B cell (primary cell): Measurements from ENCODE around the gene EGFR. TPM values are rescaled to one million over a fixed set of nuclear protein-coding genes. Genes with fewer than 3 reads are reported as not detected.

Experiments used
- ATAC-seq: fragments of 200-7000 bp; cut with Tn5 transposase; one replicate; pipeline ENCODE4 v1.10.0; 2021; ENCODE audit warnings: low read depth, mild to moderate bottlenecking, moderate number of reproducible peaks, moderate library complexity
- CTCF ChIA-PET: fragments of 350-600 bp; sonication (Branson Sonifier 250); formaldehyde crosslinking; loops from one replicate; lab custom pipeline; 2021; ENCODE audit warnings: antibody characterized with exemption, inconsistent platforms; lab: Charles Lee
- POLR2A ChIA-PET: fragments of 350-600 bp; sonication (Branson Sonifier 250); formaldehyde crosslinking; loops from one replicate; lab custom pipeline; 2021; ENCODE audit warnings: antibody characterized with exemption; lab: Charles Lee
- DNase-seq: peaks from one replicate; pipeline ENCODE4 v3.0.0; 2013
- H2AFZ ChIP-seq: 2 replicates; pipeline ENCODE4 v1.6.1; 2012; ENCODE audit warnings: mild to moderate bottlenecking, low read depth, low read length; ENCODE audit not compliant: insufficient read depth, poor library complexity, severe bottlenecking
- H3K27ac ChIP-seq, 2 donors: 1 replicate in 1 of 2; 2 replicates in 1 of 2; pipeline ENCODE4 v1.5.1; 2012 to 2013; ENCODE audit warnings: low read length in 2 of 2, mild to moderate bottlenecking in 2 of 2, moderate library complexity in 1 of 2
- H3K27me3 ChIP-seq, 4 experiments: fragments of 200-600 bp in 1 of 4; sonication (generic) in 1 of 4; replicated peaks in 1 of 4; 1 replicate in 2 of 4; 2 replicates in 2 of 4; pipeline versions ENCODE4 v1.6.1 to v1.7.0; 2013 to 2016; ENCODE audit warnings: low read length in 3 of 4, mild to moderate bottlenecking in 2 of 4, mixed read lengths in 1 of 4, moderate library complexity in 1 of 4; ENCODE audit not compliant: insufficient read depth in 4 of 4, control insufficient read depth in 3 of 4; ENCODE audit errors: control extremely low read depth in 1 of 4
- H3K36me3 ChIP-seq, 2 experiments: replicated peaks in 1 of 2; 1 replicate in 1 of 2; 2 replicates in 1 of 2; pipeline versions ENCODE4 v1.6.1 to v1.7.1; 2013; ENCODE audit warnings: low read length in 1 of 2; ENCODE audit not compliant: insufficient read depth in 2 of 2, control insufficient read depth in 1 of 2; ENCODE audit errors: control extremely low read depth in 1 of 2, extremely low read depth in 1 of 2
- H3K4me1 ChIP-seq, 2 donors: fragments of 200-600 bp in 1 of 2; sonication (generic) in 1 of 2; 1 replicate in 1 of 2; 2 replicates in 1 of 2; pipeline versions ENCODE4 v1.5.1 to v1.6.1; 2013 to 2017; ENCODE audit warnings: low read length in 2 of 2; ENCODE audit not compliant: control insufficient read depth in 2 of 2, insufficient read depth in 2 of 2
- H3K4me2 ChIP-seq: replicated peaks from 2 replicates; pipeline ENCODE3; 2012; ENCODE audit warnings: mild to moderate bottlenecking, low read depth, low read length; ENCODE audit not compliant: poor library complexity, severe bottlenecking
- H3K4me3 ChIP-seq, 5 experiments: fragments of 200-600 bp in 1 of 5; sonication (generic) in 1 of 5; 1 replicate in 3 of 5; 2 replicates in 2 of 5; pipeline versions ENCODE4 v1.5.1 to v1.7.0; 2011 to 2016; ENCODE audit warnings: low read length in 4 of 5, mild to moderate bottlenecking in 4 of 5, low read depth in 2 of 5, control low read depth in 1 of 5, moderate library complexity in 1 of 5; ENCODE audit not compliant: insufficient read depth in 1 of 5; ENCODE audit errors: control extremely low read depth in 1 of 5, extremely low read depth in 1 of 5
- H3K79me2 ChIP-seq: fragments of 200-600 bp; sonication (generic); one replicate; pipeline ENCODE4 v1.6.0; 2016; ENCODE audit warnings: low read length; ENCODE audit not compliant: control insufficient read depth, insufficient read depth
- H3K9ac ChIP-seq: fragments of 200-600 bp; sonication (generic); 2 replicates; pipeline ENCODE4 v1.6.1; 2017; ENCODE audit warnings: mild to moderate bottlenecking, low read length, moderate library complexity
- H3K9me3 ChIP-seq, 3 donors: one replicate each; pipeline versions ENCODE4 v1.6.1 to v1.7.1; 2013; ENCODE audit warnings: low read length in 2 of 3; ENCODE audit not compliant: control insufficient read depth in 2 of 3, insufficient read depth in 1 of 3; ENCODE audit errors: control extremely low read depth in 1 of 3
- H4K20me1 ChIP-seq: 2 replicates; pipeline ENCODE4 v1.6.0; 2012; ENCODE audit warnings: mild to moderate bottlenecking, low read length; ENCODE audit not compliant: insufficient read depth, control insufficient read depth, poor library complexity, severe bottlenecking
- H3K27ac Mint-ChIP-seq: one replicate; pipeline ENCODE4 v1.8.0; 2021; ENCODE audit warnings: mixed read lengths
- H3K27me3 Mint-ChIP-seq: one replicate; pipeline ENCODE4 v1.8.0; 2021; ENCODE audit warnings: mixed read lengths
- H3K4me1 Mint-ChIP-seq: one replicate; pipeline ENCODE4 v1.8.0; 2021; ENCODE audit warnings: mixed read lengths
- H3K4me3 Mint-ChIP-seq: one replicate; pipeline ENCODE4 v1.8.0; 2021; ENCODE audit warnings: mixed read lengths
- H3K9me3 Mint-ChIP-seq: one replicate; pipeline ENCODE4 v1.8.0; 2022; ENCODE audit warnings: mixed read lengths; ENCODE audit not compliant: insufficient read depth
- EZH2 ChIP-seq: IDR thresholded peaks from 2 replicates; pipeline ENCODE4 v1.6.1; 2012; ENCODE audit warnings: borderline replicate concordance, low read depth, mild to moderate bottlenecking, moderate library complexity, low read length; ENCODE audit not compliant: insufficient read depth, poor library complexity, severe bottlenecking
- WGBS: methylation state at CpG from one replicate; pipeline ENCODE4 v1.1.5; 2013; ENCODE audit warnings: missing lambda C conversion rate; ENCODE audit not compliant: insufficient coverage; 5-methylcytosine and 5-hydroxymethylcytosine counted together
- intact Hi-C: fragments of 100-400 bp; cut with micrococcal nuclease; formaldehyde crosslinking; loops from one replicate; pipeline ENCODE4 v1.10.0; 2022
- polyA plus RNA-seq: library from polyadenylated mRNA; depleted of rRNA; stranded (reverse); fragments of >200 nt; gene quantifications from 2 replicates; pipeline ENCODE4 v1.2.3, GENCODE V29; 2012
- total RNA-seq, 2 donors: library from RNA; stranded (reverse); fragments of 120-200 nt in 1 of 2; gene quantifications; 1 replicate in 1 of 2; 2 replicates in 1 of 2; pipeline versions ENCODE4 v1.2.3 to v1.2.4, GENCODE V29; 2013 to 2022
- TF ChIP-seq, protein P1 (sequence below): fragments of 200-600 bp; IDR thresholded peaks from one replicate; pipeline ENCODE4 v1.8.0; 2022; ENCODE audit warnings: antibody characterized with exemption, mild to moderate bottlenecking

The EGFR gene
- total and polyA plus RNA-seq, 2 donors (not counting 1 experiment from before 2014, with no cell fraction given) = not detected

DNA sequence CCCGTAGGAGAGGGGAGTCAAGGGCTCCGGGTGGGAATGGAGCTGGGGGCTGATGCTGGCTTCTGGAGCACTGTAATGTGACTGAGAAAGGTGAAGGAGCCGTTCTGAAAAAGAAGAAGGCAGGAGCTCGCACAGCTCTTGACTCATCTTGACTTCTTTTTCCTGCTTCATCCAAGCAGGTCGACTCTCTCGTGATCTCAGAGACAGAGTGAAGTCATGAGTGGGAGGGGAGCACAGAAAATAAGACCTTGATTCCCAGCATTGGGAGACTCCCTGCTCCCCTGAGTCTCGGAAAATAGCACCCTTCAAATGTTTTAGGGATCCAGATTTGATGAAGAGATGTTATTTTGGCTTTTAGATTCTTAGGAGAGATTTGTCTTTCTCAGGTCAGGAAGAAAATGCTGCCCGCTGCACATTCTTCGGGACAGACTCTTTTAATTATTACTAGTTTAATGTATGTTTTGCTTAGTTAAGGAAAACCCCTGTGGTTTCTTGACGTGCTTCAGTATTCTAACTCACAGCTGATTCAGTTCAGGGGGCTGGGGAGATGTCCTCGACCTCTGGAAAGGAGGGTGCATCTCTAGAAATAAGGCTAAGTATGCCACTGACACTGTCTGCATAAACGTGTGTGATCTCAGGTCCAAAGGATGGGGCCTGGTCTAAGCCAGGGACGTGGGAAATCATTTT is 34.1 kb downstream of the EGFR start:
- Mint-ChIP-seq H3K4me1 (no peaks in the 10 kb centered on the region), H3K27ac (no peak overlapping the region), H3K27me3 (peaks cover 13% of the 10 kb centered on the region), H3K9me3 (no peaks in the 10 kb centered on the region), H3K4me3 (no peak overlapping the region)
- H4K20me1 ChIP-seq = no peaks in the 10 kb centered on the region
- H3K79me2 ChIP-seq = no peaks in the 10 kb centered on the region
- H3K27ac ChIP-seq = no peak overlapping the region
- H3K9ac ChIP-seq = no peak overlapping the region
- 65% methylated on average over 6 of the region's 13 CpGs for WGBS
- no peak for DNase-seq
- peaks cover 0 to 2% (median 1%) of the 10 kb centered on the region in 4 experiments for H3K27me3 ChIP-seq
- H3K36me3 ChIP-seq = no peaks in the 10 kb centered on the region
- peaks cover 0 to 12% (median 0%) of the 10 kb centered on the region in 3 donors for H3K9me3 ChIP-seq
- CTCF ChIA-PET = no interaction called here
- no peak for ATAC-seq
- H2AFZ ChIP-seq = no peak overlapping the region
- no peak overlapping the region for H3K4me2 ChIP-seq
- no peak for TF ChIP-seq EZH2
- POLR2A ChIA-PET = no interaction called here
- no peaks in the 10 kb centered on the region for H3K4me1 ChIP-seq
- no peak overlapping the region for H3K4me3 ChIP-seq
- intact Hi-C loops = no loop called here

GRCh38 chr7:55053651-55054571 is 35.1 kb downstream of the EGFR start:
- TF ChIP-seq, protein P1, sequence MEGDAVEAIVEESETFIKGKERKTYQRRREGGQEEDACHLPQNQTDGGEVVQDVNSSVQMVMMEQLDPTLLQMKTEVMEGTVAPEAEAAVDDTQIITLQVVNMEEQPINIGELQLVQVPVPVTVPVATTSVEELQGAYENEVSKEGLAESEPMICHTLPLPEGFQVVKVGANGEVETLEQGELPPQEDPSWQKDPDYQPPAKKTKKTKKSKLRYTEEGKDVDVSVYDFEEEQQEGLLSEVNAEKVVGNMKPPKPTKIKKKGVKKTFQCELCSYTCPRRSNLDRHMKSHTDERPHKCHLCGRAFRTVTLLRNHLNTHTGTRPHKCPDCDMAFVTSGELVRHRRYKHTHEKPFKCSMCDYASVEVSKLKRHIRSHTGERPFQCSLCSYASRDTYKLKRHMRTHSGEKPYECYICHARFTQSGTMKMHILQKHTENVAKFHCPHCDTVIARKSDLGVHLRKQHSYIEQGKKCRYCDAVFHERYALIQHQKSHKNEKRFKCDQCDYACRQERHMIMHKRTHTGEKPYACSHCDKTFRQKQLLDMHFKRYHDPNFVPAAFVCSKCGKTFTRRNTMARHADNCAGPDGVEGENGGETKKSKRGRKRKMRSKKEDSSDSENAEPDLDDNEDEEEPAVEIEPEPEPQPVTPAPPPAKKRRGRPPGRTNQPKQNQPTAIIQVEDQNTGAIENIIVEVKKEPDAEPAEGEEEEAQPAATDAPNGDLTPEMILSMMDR = no peak
- no peak for TF ChIP-seq EZH2
- H3K27me3 ChIP-seq = peaks cover 0 to 2% (median 1%) of the 10 kb centered on the region in 4 experiments
- ATAC-seq = no peak
- no peaks in the 10 kb centered on the region for H3K4me1 ChIP-seq
- H3K27ac ChIP-seq = no peak overlapping the region
- ChIA-PET CTCF (no interaction called here), POLR2A (no interaction called here)
- no peak overlapping the region for H3K27ac Mint-ChIP-seq
- no peak for DNase-seq
- H3K4me3 Mint-ChIP-seq = no peak overlapping the region
- peaks cover 13% of the 10 kb centered on the region for H3K27me3 Mint-ChIP-seq
- peaks cover 0 to 12% (median 0%) of the 10 kb centered on the region in 3 donors for H3K9me3 ChIP-seq
- intact Hi-C loops = no loop called here
- H3K4me3 ChIP-seq = no peak overlapping the region
- no peaks in the 10 kb centered on the region for H3K9me3 Mint-ChIP-seq
- H2AFZ ChIP-seq = no peak overlapping the region
- no peaks in the 10 kb centered on the region for H4K20me1 ChIP-seq
- no peak overlapping the region for H3K4me2 ChIP-seq
- no peaks in the 10 kb centered on the region for H3K36me3 ChIP-seq
- H3K9ac ChIP-seq = no peak overlapping the region
- WGBS = 90% methylated on average over 23 of the region's 26 CpGs
- H3K79me2 ChIP-seq = no peaks in the 10 kb centered on the region
- H3K4me1 Mint-ChIP-seq = no peaks in the 10 kb centered on the region
